ENCODE measurements around the gene VDR. TPM values are rescaled to one million over a fixed set of nuclear protein-coding genes. Genes with fewer than 3 reads are reported as not detected.

VDR gene
- total RNA-seq, 1 donor: 32.2 TPM

- Histone ChIP-seq H3K4me3 (ENCODE audit: insufficient read depth, low read length) (peak overlapping the region; percentile 59), H3K4me1 (ENCODE audit: insufficient read depth, low read length) (peaks cover 84% of the 10 kb centered on the region), H3K9me3 (ENCODE audit: low read depth, low read length) (no peaks in the 10 kb centered on the region), H3K27me3 (ENCODE audit: insufficient read depth, low read length) (no peaks in the 10 kb centered on the region), H3K4me2 (ENCODE audit: insufficient read depth, low read length) (peak overlapping the region; percentile 82), H3K27ac (ENCODE audit: low read depth, low read length) (peak overlapping the region; percentile 91), H3K36me3 (ENCODE audit: insufficient read depth, low read length) (peaks cover 10% of the 10 kb centered on the region), H2AFZ (ENCODE audit: low read length) (no peak overlapping the region), H4K20me1 (ENCODE audit: insufficient read depth, low read length) (peaks cover 60% of the 10 kb centered on the region), H3K79me2 (ENCODE audit: insufficient read depth, low read length) (peaks cover 88% of the 10 kb centered on the region)
- TF ChIP-seq CTCF (IDR thresholded peaks at IDR 0.05; ENCODE audit: extremely low read depth, low read depth, low read length): no peak
- DNase-seq (ENCODE audit: insufficient read length, low spot score, missing footprints): peak; percentile 83
Measured at GRCh38 chr12:47813511-47814196, 91.1 kb downstream of the VDR start.

- Histone ChIP-seq H3K27me3 (ENCODE audit: insufficient read depth, low read length) (no peaks in the 10 kb centered on the region), H3K79me2 (ENCODE audit: insufficient read depth, low read length) (peaks cover 88% of the 10 kb centered on the region), H3K9me3 (ENCODE audit: low read depth, low read length) (no peaks in the 10 kb centered on the region), H3K4me2 (ENCODE audit: insufficient read depth, low read length) (peak overlapping the region; percentile 82), H3K4me3 (ENCODE audit: insufficient read depth, low read length) (peak overlapping the region; percentile 59), H3K36me3 (ENCODE audit: insufficient read depth, low read length) (peaks cover 10% of the 10 kb centered on the region), H4K20me1 (ENCODE audit: insufficient read depth, low read length) (peaks cover 59% of the 10 kb centered on the region), H3K4me1 (ENCODE audit: insufficient read depth, low read length) (peaks cover 84% of the 10 kb centered on the region), H2AFZ (ENCODE audit: low read length) (no peak overlapping the region), H3K27ac (ENCODE audit: low read depth, low read length) (peak overlapping the region; percentile 95)
- no peak for TF ChIP-seq CTCF (IDR thresholded peaks at IDR 0.05; ENCODE audit: extremely low read depth, low read depth, low read length)
- DNase-seq (ENCODE audit: insufficient read length, low spot score, missing footprints): peak; percentile 98
Measured at GRCh38 chr12:47812797-47813510, 91.8 kb downstream of the VDR start.

- H3K36me3 ChIP-seq (ENCODE audit: insufficient read depth, low read length): peaks cover 10% of the 10 kb centered on the region
- peak overlapping the region; percentile 82 for H3K4me2 ChIP-seq (ENCODE audit: insufficient read depth, low read length)
- no peak overlapping the region for H2AFZ ChIP-seq (ENCODE audit: low read length)
- peak overlapping the region; percentile 7 for H3K4me3 ChIP-seq (ENCODE audit: insufficient read depth, low read length)
- H3K4me1 ChIP-seq (ENCODE audit: insufficient read depth, low read length): peaks cover 82% of the 10 kb centered on the region
- H3K27ac ChIP-seq (ENCODE audit: low read depth, low read length): peak overlapping the region; percentile 95
- peaks cover 88% of the 10 kb centered on the region for H3K79me2 ChIP-seq (ENCODE audit: insufficient read depth, low read length)
- no peaks in the 10 kb centered on the region for H3K9me3 ChIP-seq (ENCODE audit: low read depth, low read length)
- H3K27me3 ChIP-seq (ENCODE audit: insufficient read depth, low read length): no peaks in the 10 kb centered on the region
- H4K20me1 ChIP-seq (ENCODE audit: insufficient read depth, low read length): peaks cover 58% of the 10 kb centered on the region
- TF ChIP-seq CTCF (IDR thresholded peaks at IDR 0.05; ENCODE audit: extremely low read depth, low read depth, low read length): no peak
- DNase-seq (ENCODE audit: insufficient read length, low spot score, missing footprints): peak; percentile 95
Measured at GRCh38 chr12:47811581-47812484, 93.0 kb downstream of the VDR start.

Data from osteoblast (primary cell).